NK-92 treated with Interleukin-12 subunit alpha and Interleukin-12 subunit beta, amount 100 ng/mL, for 24 hours (cell line): ENCODE measurements around the gene IL9.
"Not testable (repeated sequence)": the region's sequence is repeated elsewhere in the genome, so short reads cannot be mapped to it uniquely, and the experiment has no call there.

Source experiments
- DNase-seq: peaks from one replicate; lab custom pipeline; 2025; lab: John Stamatoyannopoulos, UW

IL9 gene

GRCh38 chr5:135867599-135867998 is 28.0 kb downstream of the IL9 start:
- DNase-seq = no peak

- DNase-seq = no peak
Measured at GRCh38 chr5:135866016-135866415, 29.6 kb downstream of the IL9 start.

- no peak for DNase-seq
Measured at GRCh38 chr5:135864503-135865435, 30.9 kb downstream of the IL9 start.

- DNase-seq = no peak
Measured at GRCh38 chr5:135862744-135863143, 32.9 kb downstream of the IL9 start.

GRCh38 chr5:135862086-135862485 is 33.6 kb downstream of the IL9 start:
- DNase-seq = no peak

GRCh38 chr5:135861641-135862040 is 34.0 kb downstream of the IL9 start:
- no peak for DNase-seq

- no peak for DNase-seq
Measured at GRCh38 chr5:135859641-135860040, 36.0 kb downstream of the IL9 start.

- DNase-seq = not testable (repeated sequence)
Measured at GRCh38 chr5:135859186-135859585, 36.5 kb downstream of the IL9 start.

GRCh38 chr5:135857630-135858311 is 37.9 kb downstream of the IL9 start:
- DNase-seq = no peak

GRCh38 chr5:135851915-135852845 is 43.5 kb downstream of the IL9 start:
- no peak for DNase-seq

GRCh38 chr5:135851186-135851914 is 44.3 kb downstream of the IL9 start:
- no peak for DNase-seq

GRCh38 chr5:135850671-135851070 is 45.0 kb downstream of the IL9 start:
- DNase-seq = no peak

- no peak for DNase-seq
Measured at GRCh38 chr5:135850231-135850630, 45.4 kb downstream of the IL9 start.

GRCh38 chr5:135847976-135848375 is 47.7 kb downstream of the IL9 start:
- no peak for DNase-seq

- DNase-seq = no peak
Measured at GRCh38 chr5:135846311-135846710, 49.3 kb downstream of the IL9 start.

GRCh38 chr5:135843571-135844337 is 51.9 kb downstream of the IL9 start:
- DNase-seq = no peak

- no peak for DNase-seq
Measured at GRCh38 chr5:135842737-135843136, 52.9 kb downstream of the IL9 start.
